GM12865 (cell line): ENCODE measurements around the gene GHR.

ENCODE experiments used
- DNase-seq: peaks from one replicate; pipeline ENCODE4 v3.0.0; 2010; ENCODE audit warnings: low read depth
- H3K4me3 ChIP-seq: 2 replicates; pipeline ENCODE4 v1.5.1; 2011; ENCODE audit warnings: mild to moderate bottlenecking, low read depth, low read length, control low read depth
- CTCF ChIP-seq: IDR thresholded peaks from 2 replicates; pipeline ENCODE4 v1.5.1; 2011; ENCODE audit warnings: low read length, control low read depth, low read depth, inconsistent platforms; ENCODE audit not compliant: insufficient read depth; ENCODE audit errors: missing control alignments

Gene GHR

GRCh38 chr5:42640835-42641234 is 217.6 kb downstream of the GHR start:
- H3K4me3 ChIP-seq: no peak overlapping the region
- TF ChIP-seq CTCF: no peak

GRCh38 chr5:42641336-42642005 is 218.2 kb downstream of the GHR start:
- H3K4me3 ChIP-seq: no peak overlapping the region
- no peak for DNase-seq
- TF ChIP-seq CTCF: no peak

More at GRCh38 chr5:42640835-42641234, 217.6 kb downstream of the GHR start:
- no peak for DNase-seq

GRCh38 chr5:42642006-42642405 is 218.8 kb downstream of the GHR start:
- TF ChIP-seq CTCF: no peak
- no peak for DNase-seq
- no peak overlapping the region for H3K4me3 ChIP-seq

GRCh38 chr5:42643360-42643759 is 220.1 kb downstream of the GHR start:
- DNase-seq: no peak
- H3K4me3 ChIP-seq: no peak overlapping the region
- TF ChIP-seq CTCF: no peak

- DNase-seq: no peak
- H3K4me3 ChIP-seq: no peak overlapping the region
- no peak for TF ChIP-seq CTCF
Measured at GRCh38 chr5:42645138-42645537, 221.9 kb downstream of the GHR start.

GRCh38 chr5:42648036-42648435 is 224.8 kb downstream of the GHR start:
- TF ChIP-seq CTCF: no peak
- no peak for DNase-seq
- H3K4me3 ChIP-seq: no peak overlapping the region

GRCh38 chr5:42648915-42649314 is 225.7 kb downstream of the GHR start:
- no peak for DNase-seq
- H3K4me3 ChIP-seq: no peak overlapping the region
- TF ChIP-seq CTCF: no peak
